CD14-positive monocyte (primary cell): ENCODE results near the gene SCP2. TPM values are rescaled to one million over a fixed set of nuclear protein-coding genes. Genes with fewer than 3 reads are reported as not detected.
A peak's percentile ranks its signal among the peaks of the same experiment; 100 is the strongest.

Experiments
- DNase-seq, 3 donors: peaks; one replicate each; pipeline ENCODE4 v3.0.0-alpha.2; 2011 to 2022
- H2AFZ ChIP-seq: 2 replicates; pipeline ENCODE4 v1.6.0; 2012; ENCODE audit warnings: mild to moderate bottlenecking, low read depth, low read length, inconsistent platforms; ENCODE audit not compliant: insufficient read depth, poor library complexity, severe bottlenecking
- H3K27ac ChIP-seq, 2 donors: 1 replicate in 1 of 2; 2 replicates in 1 of 2; pipeline ENCODE4 v1.5.1; 2012 to 2013; ENCODE audit warnings: low read length in 2 of 2, control low read depth in 1 of 2, inconsistent platforms in 1 of 2, low read depth in 1 of 2, mild to moderate bottlenecking in 1 of 2
- H3K27me3 ChIP-seq, 2 donors: one replicate each; pipeline versions ENCODE4 v1.6.0 to v1.6.1; 2011 to 2013; ENCODE audit warnings: low read length in 2 of 2; ENCODE audit not compliant: control insufficient read depth in 2 of 2, insufficient read depth in 2 of 2
- H3K36me3 ChIP-seq, 2 donors: replicated peaks in 1 of 2; 1 replicate in 1 of 2; 2 replicates in 1 of 2; pipeline versions ENCODE4 v1.5.1 to v1.6.1; 2012 to 2013; ENCODE audit warnings: low read length in 2 of 2, control low read depth in 1 of 2, inconsistent platforms in 1 of 2, mild to moderate bottlenecking in 1 of 2; ENCODE audit not compliant: insufficient read depth in 2 of 2, control insufficient read depth in 1 of 2
- H3K4me1 ChIP-seq, 2 donors: 1 replicate in 1 of 2; 2 replicates in 1 of 2; pipeline versions ENCODE4 v1.5.1 to v1.6.1; 2012 to 2013; ENCODE audit warnings: low read length in 2 of 2, control low read depth in 1 of 2, inconsistent platforms in 1 of 2, mild to moderate bottlenecking in 1 of 2, moderate library complexity in 1 of 2; ENCODE audit not compliant: insufficient read depth in 2 of 2, control insufficient read depth in 1 of 2
- H3K4me2 ChIP-seq: replicated peaks from 2 replicates; pipeline ENCODE3; 2012; ENCODE audit warnings: low read length, moderate library complexity, mild to moderate bottlenecking; ENCODE audit not compliant: poor library complexity, severe bottlenecking; ENCODE audit errors: extremely low read depth
- H3K4me3 ChIP-seq, 3 experiments: fragments of 200-600 bp in 1 of 3; sonication (generic) in 1 of 3; replicated peaks in 1 of 3; 1 replicate in 2 of 3; 2 replicates in 1 of 3; pipeline ENCODE4 v1.5.1; 2011 to 2013; ENCODE audit warnings: low read length in 3 of 3, mild to moderate bottlenecking in 3 of 3, control low read depth in 2 of 3, low read depth in 2 of 3, inconsistent platforms in 1 of 3, moderate library complexity in 1 of 3
- H3K79me2 ChIP-seq: 2 replicates; pipeline ENCODE4 v1.6.0; 2012; ENCODE audit warnings: mild to moderate bottlenecking, control low read depth, inconsistent platforms, low read length, moderate library complexity; ENCODE audit not compliant: insufficient read depth
- H3K9ac ChIP-seq: 2 replicates; pipeline ENCODE4 v1.6.0; 2017; ENCODE audit warnings: low read length, mild to moderate bottlenecking; ENCODE audit not compliant: insufficient read depth, poor library complexity, severe bottlenecking
- H3K9me3 ChIP-seq, 2 donors: replicated peaks in 1 of 2; 1 replicate in 1 of 2; 2 replicates in 1 of 2; pipeline versions ENCODE4 v1.5.1 to v1.6.1; 2012 to 2013; ENCODE audit warnings: low read length in 2 of 2, control low read depth in 1 of 2; ENCODE audit not compliant: control insufficient read depth in 1 of 2, insufficient read depth in 1 of 2
- H4K20me1 ChIP-seq: 2 replicates; pipeline ENCODE4 v1.6.0; 2012; ENCODE audit warnings: mild to moderate bottlenecking, low read length, control low read depth, moderate library complexity; ENCODE audit not compliant: insufficient read depth
- H3K27ac Mint-ChIP-seq, 7 donors: one replicate each; pipeline ENCODE4 v1.8.0; 2020; ENCODE audit warnings: mild to moderate bottlenecking in 7 of 7, mixed read lengths in 7 of 7, moderate library complexity in 6 of 7, inconsistent platforms in 2 of 7
- H3K27me3 Mint-ChIP-seq, 3 donors: one replicate each; pipeline ENCODE4 v1.8.0; 2021 to 2022; ENCODE audit warnings: low read depth in 3 of 3, mild to moderate bottlenecking in 3 of 3, mixed read lengths in 3 of 3, moderate library complexity in 3 of 3, inconsistent platforms in 1 of 3
- H3K36me3 Mint-ChIP-seq, 2 donors: one replicate each; pipeline ENCODE4 v1.8.0; 2020; ENCODE audit warnings: mixed read lengths in 2 of 2, inconsistent platforms in 1 of 2, mild to moderate bottlenecking in 1 of 2
- H3K4me1 Mint-ChIP-seq: one replicate; pipeline ENCODE4 v1.8.0; 2020; ENCODE audit warnings: mild to moderate bottlenecking, mixed read lengths
- H3K4me3 Mint-ChIP-seq, 2 donors: one replicate each; pipeline ENCODE4 v1.8.0; 2020; ENCODE audit warnings: mild to moderate bottlenecking in 2 of 2, mixed read lengths in 2 of 2, moderate library complexity in 1 of 2
- H3K9me3 Mint-ChIP-seq, 7 donors: one replicate each; pipeline ENCODE4 v1.8.0; 2020 to 2022; ENCODE audit warnings: mixed read lengths in 7 of 7, mild to moderate bottlenecking in 6 of 7, moderate library complexity in 6 of 7, inconsistent platforms in 2 of 7
- CTCF ChIP-seq: fragments of 200-600 bp; IDR thresholded peaks from one replicate; pipeline ENCODE4 v1.8.0; 2022; ENCODE audit warnings: antibody characterized with exemption, mild to moderate bottlenecking
- WGBS: methylation state at CpG from one replicate; pipeline ENCODE4 v1.1.5; 2013; ENCODE audit warnings: missing lambda C conversion rate; ENCODE audit not compliant: insufficient coverage; 5-methylcytosine and 5-hydroxymethylcytosine counted together
- intact Hi-C, 2 donors: fragments of 100-400 bp; cut with micrococcal nuclease; formaldehyde crosslinking; loops; one replicate each; pipeline versions ENCODE4 v1.15.0 to v1.15.1; 2023
- polyA plus RNA-seq, 3 donors: library from polyadenylated mRNA; depleted of rRNA in 1 of 3; unstranded in 2 of 3; stranded (reverse) in 1 of 3; fragments of 300-500 nt in 2 of 3; fragments of >200 nt in 1 of 3; fragmentation: Illumina TruSeq in 2 of 3; gene quantifications; 1 replicate in 2 of 3; 2 replicates in 1 of 3; pipeline ENCODE4 v1.2.3, GENCODE V29; 2012 to 2021

SCP2 gene
- polyA plus RNA-seq, 3 donors: 56.3 to 197 (median 156) TPM

GRCh38 chr1:53061123-53061858 is 134.2 kb downstream of the SCP2 start:
- Mint-ChIP-seq H3K4me1 (peaks cover 6% of the 10 kb centered on the region), H3K27ac (no peak overlapping the region), H3K36me3 (no peaks in the 10 kb centered on the region), H3K27me3 (peaks cover 42 to 72% (median 49%) of the 10 kb centered on the region in 3 donors), H3K9me3 (peaks cover 0 to 7% (median 2%) of the 10 kb centered on the region in 7 donors), H3K4me3 (peak overlapping the region; percentile 31 to 75)
- no peaks in the 10 kb centered on the region for H3K79me2 ChIP-seq
- no peaks in the 10 kb centered on the region for H4K20me1 ChIP-seq
- no peak overlapping the region for H3K9ac ChIP-seq
- H3K9me3 ChIP-seq: peaks cover 0 to 13% of the 10 kb centered on the region in 2 donors
- 55% methylated on average over 14 of the region's 19 CpGs for WGBS
- H3K4me3 ChIP-seq: no peak overlapping the region
- intact Hi-C loops: no loop called here
- no peak overlapping the region for H2AFZ ChIP-seq
- peaks cover 0 to 3% of the 10 kb centered on the region in 2 donors for H3K4me1 ChIP-seq
- peaks cover 44 to 54% of the 10 kb centered on the region in 2 donors for H3K27me3 ChIP-seq
- peak overlapping the region; percentile 21 for H3K4me2 ChIP-seq
- TF ChIP-seq CTCF: no peak
- DNase-seq: no peak
- H3K36me3 ChIP-seq: no peaks in the 10 kb centered on the region
- no peak overlapping the region for H3K27ac ChIP-seq

- H3K27me3 Mint-ChIP-seq: peaks cover 42 to 69% (median 49%) of the 10 kb centered on the region in 3 donors
- no peak within 1 kb of the TSS for H3K27ac Mint-ChIP-seq
- TF ChIP-seq CTCF: no peak
- intact Hi-C loops: no loop called here
- Histone ChIP-seq H3K27ac (no peak within 1 kb of the TSS), H3K79me2 (no peaks in the 10 kb centered on the region), H2AFZ (no peak within 1 kb of the TSS), H3K4me2 (peak within 1 kb of the TSS; percentile 21), H4K20me1 (no peaks in the 10 kb centered on the region), H3K27me3 (peaks cover 42 to 54% of the 10 kb centered on the region in 2 donors), H3K4me3 (peak within 1 kb of the TSS in 1 of 3 experiments; percentile 30), H3K4me1 (peaks cover 0 to 3% of the 10 kb centered on the region in 2 donors), H3K36me3 (no peaks in the 10 kb centered on the region), H3K9ac (no peak within 1 kb of the TSS), H3K9me3 (peaks cover 0 to 13% of the 10 kb centered on the region in 2 donors)
- H3K4me1 Mint-ChIP-seq: peaks cover 6% of the 10 kb centered on the region
- no peaks in the 10 kb centered on the region for H3K36me3 Mint-ChIP-seq
- WGBS: under 1% methylated on average over 53 of the region's 73 CpGs
- peak within 1 kb of the TSS; percentile 31 to 75 for H3K4me3 Mint-ChIP-seq
- DNase-seq: no peak
- peaks cover 0 to 7% (median 2%) of the 10 kb centered on the region in 7 donors for H3K9me3 Mint-ChIP-seq
These were observed 135.0 kb downstream of the SCP2 start, which contains the start of gene PODN for GRCh38 chr1:53061859-53062707. PODN (plus strand) TSS chr1:53062213; CDS start chr1:53069856, 7,643 bp downstream.
